ENCODE data around the gene ETV3. TPM values are rescaled to one million over a fixed set of nuclear protein-coding genes. Genes with fewer than 3 reads are reported as not detected.
A peak's percentile ranks its signal among the peaks of the same experiment; 100 is the strongest.

The ETV3 gene
- total and polyA plus RNA-seq, 2 donors (not counting 1 experiment from before 2014, with no cell fraction given): 9.9 to 11.4 TPM

- no peak overlapping the region for H3K27ac ChIP-seq (ENCODE audit: insufficient read depth, low read length)
- no peaks in the 10 kb centered on the region for H3K36me3 ChIP-seq (ENCODE audit: control insufficient read depth, insufficient read depth, low read length)
- H3K4me1 ChIP-seq (ENCODE audit: control insufficient read depth, extremely low read depth, insufficient read depth, low read length): no peaks in the 10 kb centered on the region
- H3K4me3 ChIP-seq (replicated peaks in 1 of 4; ENCODE audit: control extremely low read depth in 1 of 4, insufficient read depth in 1 of 4, low read depth in 3 of 4, low read length in 4 of 4): no peak overlapping the region
- no peak for TF ChIP-seq EZH2 (IDR thresholded peaks at IDR 0.05; ENCODE audit: low read length, missing control alignments)
- TF ChIP-seq, protein P1, sequence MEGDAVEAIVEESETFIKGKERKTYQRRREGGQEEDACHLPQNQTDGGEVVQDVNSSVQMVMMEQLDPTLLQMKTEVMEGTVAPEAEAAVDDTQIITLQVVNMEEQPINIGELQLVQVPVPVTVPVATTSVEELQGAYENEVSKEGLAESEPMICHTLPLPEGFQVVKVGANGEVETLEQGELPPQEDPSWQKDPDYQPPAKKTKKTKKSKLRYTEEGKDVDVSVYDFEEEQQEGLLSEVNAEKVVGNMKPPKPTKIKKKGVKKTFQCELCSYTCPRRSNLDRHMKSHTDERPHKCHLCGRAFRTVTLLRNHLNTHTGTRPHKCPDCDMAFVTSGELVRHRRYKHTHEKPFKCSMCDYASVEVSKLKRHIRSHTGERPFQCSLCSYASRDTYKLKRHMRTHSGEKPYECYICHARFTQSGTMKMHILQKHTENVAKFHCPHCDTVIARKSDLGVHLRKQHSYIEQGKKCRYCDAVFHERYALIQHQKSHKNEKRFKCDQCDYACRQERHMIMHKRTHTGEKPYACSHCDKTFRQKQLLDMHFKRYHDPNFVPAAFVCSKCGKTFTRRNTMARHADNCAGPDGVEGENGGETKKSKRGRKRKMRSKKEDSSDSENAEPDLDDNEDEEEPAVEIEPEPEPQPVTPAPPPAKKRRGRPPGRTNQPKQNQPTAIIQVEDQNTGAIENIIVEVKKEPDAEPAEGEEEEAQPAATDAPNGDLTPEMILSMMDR (conservative IDR thresholded peaks at IDR 0.05 in 1 of 2, IDR thresholded peaks at IDR 0.05 in 1 of 2; ENCODE audit: low read depth in 1 of 2, low read length in 2 of 2): peak; percentile 37 to 59
- no peak overlapping the region for H3K4me2 ChIP-seq (ENCODE audit: extremely low read depth, insufficient read depth, low read length)
- no peak overlapping the region for H2AFZ ChIP-seq (ENCODE audit: low read length)
- no peak overlapping the region for H3K9ac ChIP-seq (ENCODE audit: insufficient read depth, low read length)
- H4K20me1 ChIP-seq (ENCODE audit: control insufficient read depth, extremely low read depth, insufficient read depth, low read length): peaks cover 2% of the 10 kb centered on the region
- H3K9me3 ChIP-seq (ENCODE audit: control insufficient read depth, insufficient read depth, low read depth, low read length): no peaks in the 10 kb centered on the region
- peak in 1 of 2 donors; percentile 14 for DNase-seq (ENCODE audit: low read depth in 2 of 2)
- H3K27me3 ChIP-seq (ENCODE audit: control insufficient read depth, insufficient read depth, low read length): peaks cover 7% of the 10 kb centered on the region
- H3K79me2 ChIP-seq (ENCODE audit: control insufficient read depth, insufficient read depth, low read length): no peaks in the 10 kb centered on the region
These were observed 32.7 kb upstream of the ETV3 start for GRCh38 chr1:157170677-157171515.

GRCh38 chr1:157168015-157168414 lies 29.8 kb upstream of the ETV3 start:
- TF ChIP-seq, protein P1 (conservative IDR thresholded peaks at IDR 0.05 in 1 of 2, IDR thresholded peaks at IDR 0.05 in 1 of 2; ENCODE audit: low read depth in 1 of 2, low read length in 2 of 2): no peak
- Histone ChIP-seq H3K9me3 (ENCODE audit: control insufficient read depth, insufficient read depth, low read depth, low read length) (no peaks in the 10 kb centered on the region), H3K4me2 (ENCODE audit: extremely low read depth, insufficient read depth, low read length) (no peak overlapping the region), H3K27ac (ENCODE audit: insufficient read depth, low read length) (no peak overlapping the region), H3K27me3 (ENCODE audit: control insufficient read depth, insufficient read depth, low read length) (peaks cover 7% of the 10 kb centered on the region), H4K20me1 (ENCODE audit: control insufficient read depth, extremely low read depth, insufficient read depth, low read length) (peaks cover 2% of the 10 kb centered on the region), H3K9ac (ENCODE audit: insufficient read depth, low read length) (no peak overlapping the region), H3K79me2 (ENCODE audit: control insufficient read depth, insufficient read depth, low read length) (no peaks in the 10 kb centered on the region), H3K4me3 (replicated peaks in 1 of 4; ENCODE audit: control extremely low read depth in 1 of 4, insufficient read depth in 1 of 4, low read depth in 3 of 4, low read length in 4 of 4) (no peak overlapping the region), H2AFZ (ENCODE audit: low read length) (no peak overlapping the region), H3K36me3 (ENCODE audit: control insufficient read depth, insufficient read depth, low read length) (no peaks in the 10 kb centered on the region), H3K4me1 (ENCODE audit: control insufficient read depth, extremely low read depth, insufficient read depth, low read length) (no peaks in the 10 kb centered on the region)
- DNase-seq (ENCODE audit: low read depth in 2 of 2): no peak

GRCh38 chr1:157167437-157167836 lies 29.2 kb upstream of the ETV3 start:
- Histone ChIP-seq H3K36me3 (ENCODE audit: control insufficient read depth, insufficient read depth, low read length) (no peaks in the 10 kb centered on the region), H3K9ac (ENCODE audit: insufficient read depth, low read length) (no peak overlapping the region), H3K79me2 (ENCODE audit: control insufficient read depth, insufficient read depth, low read length) (no peaks in the 10 kb centered on the region), H3K4me3 (replicated peaks in 1 of 4; ENCODE audit: control extremely low read depth in 1 of 4, insufficient read depth in 1 of 4, low read depth in 3 of 4, low read length in 4 of 4) (no peak overlapping the region), H3K27ac (ENCODE audit: insufficient read depth, low read length) (no peak overlapping the region), H4K20me1 (ENCODE audit: control insufficient read depth, extremely low read depth, insufficient read depth, low read length) (peaks cover 2% of the 10 kb centered on the region), H3K27me3 (ENCODE audit: control insufficient read depth, insufficient read depth, low read length) (peaks cover 7% of the 10 kb centered on the region), H2AFZ (ENCODE audit: low read length) (no peak overlapping the region), H3K4me1 (ENCODE audit: control insufficient read depth, extremely low read depth, insufficient read depth, low read length) (no peaks in the 10 kb centered on the region), H3K9me3 (ENCODE audit: control insufficient read depth, insufficient read depth, low read depth, low read length) (no peaks in the 10 kb centered on the region), H3K4me2 (ENCODE audit: extremely low read depth, insufficient read depth, low read length) (no peak overlapping the region)
- TF ChIP-seq EZH2 (IDR thresholded peaks at IDR 0.05; ENCODE audit: low read length, missing control alignments): no peak
- TF ChIP-seq, protein P1 (conservative IDR thresholded peaks at IDR 0.05 in 1 of 2, IDR thresholded peaks at IDR 0.05 in 1 of 2; ENCODE audit: low read depth in 1 of 2, low read length in 2 of 2): no peak
- no peak for DNase-seq (ENCODE audit: low read depth in 2 of 2)
